NCI-H526 treated with DMSO at 0.1 percent for 48 hours (cell line): Measurements from ENCODE around the gene NPBWR2.

Source experiments
- DNase-seq: peaks from one replicate; lab custom pipeline; 2025; lab: John Stamatoyannopoulos, UW

Gene NPBWR2

GRCh38 chr20:64106981-64107735, at the start of gene NPBWR2:
Gene NPBWR2, minus strand, starts transcription at chr20:64107565. Its CDS starts 734 bp downstream, at chr20:64106831.
- no peak for DNase-seq

GRCh38 chr20:64156136-64156885, 48.9 kb upstream of the NPBWR2 start:
- no peak for DNase-seq

GRCh38 chr20:64155258-64156135, 48.1 kb upstream of the NPBWR2 start:
- no peak for DNase-seq

- no peak for DNase-seq
These were observed 47.4 kb upstream of the NPBWR2 start for GRCh38 chr20:64154590-64155257.

GRCh38 chr20:64153861-64154589, 46.7 kb upstream of the NPBWR2 start:
- no peak for DNase-seq

- no peak for DNase-seq
These were observed 46.0 kb upstream of the NPBWR2 start for GRCh38 chr20:64153410-64153809.

GRCh38 chr20:64152906-64153305, 45.5 kb upstream of the NPBWR2 start:
- DNase-seq, result peak; percentile 87

- DNase-seq, result no peak
These were observed 44.5 kb upstream of the NPBWR2 start for GRCh38 chr20:64151633-64152530.

- DNase-seq, result no peak
These were observed 43.6 kb upstream of the NPBWR2 start for GRCh38 chr20:64150756-64151632.

- DNase-seq, result no peak
These were observed 42.6 kb upstream of the NPBWR2 start for GRCh38 chr20:64149809-64150560.

- no peak for DNase-seq
These were observed 41.8 kb upstream of the NPBWR2 start for GRCh38 chr20:64149141-64149540.

- no peak for DNase-seq
These were observed 41.2 kb upstream of the NPBWR2 start for GRCh38 chr20:64148581-64148980.

GRCh38 chr20:64146936-64147477, 39.6 kb upstream of the NPBWR2 start:
- no peak for DNase-seq

- no peak for DNase-seq
These were observed 39.1 kb upstream of the NPBWR2 start for GRCh38 chr20:64146301-64146935.

GRCh38 chr20:64145458-64146300, 38.3 kb upstream of the NPBWR2 start:
- no peak for DNase-seq

- DNase-seq, result no peak
These were observed 37.0 kb upstream of the NPBWR2 start for GRCh38 chr20:64144144-64144912.
